Endodermal cell (in vitro differentiated cells): Measurements from ENCODE around the gene PCDHB10. TPM values are rescaled to one million over a fixed set of nuclear protein-coding genes. Genes with fewer than 3 reads are reported as not detected.

ENCODE experiments used
- DNase-seq: peaks from one replicate; pipeline ENCODE4 v3.0.0-alpha.2; 2017
- H3K27ac ChIP-seq: 2 replicates; pipeline ENCODE4 v1.5.1; 2013; ENCODE audit warnings: mild to moderate bottlenecking, low read depth, low read length, moderate library complexity
- H3K27me3 ChIP-seq: 2 replicates; pipeline ENCODE4 v1.6.1; 2013; ENCODE audit warnings: mild to moderate bottlenecking, low read length, moderate library complexity; ENCODE audit not compliant: insufficient read depth, control insufficient read depth, poor library complexity, severe bottlenecking
- H3K36me3 ChIP-seq: 2 replicates; pipeline ENCODE4 v1.7.0; 2013; ENCODE audit warnings: mild to moderate bottlenecking, low read length, moderate library complexity; ENCODE audit not compliant: control insufficient read depth, insufficient read depth
- H3K4me1 ChIP-seq: one replicate; pipeline ENCODE4 v1.7.0; 2013; ENCODE audit warnings: low read length; ENCODE audit not compliant: control insufficient read depth, insufficient read depth
- H3K4me3 ChIP-seq: 2 replicates; pipeline ENCODE4 v1.5.1; 2013; ENCODE audit warnings: mild to moderate bottlenecking, low read length, moderate library complexity
- H3K9ac ChIP-seq: 2 replicates; pipeline ENCODE4 v1.6.1; 2013; ENCODE audit warnings: mild to moderate bottlenecking, low read length, moderate library complexity; ENCODE audit not compliant: poor library complexity, severe bottlenecking; ENCODE audit errors: extremely low read depth
- H3K9me3 ChIP-seq: 2 replicates; pipeline ENCODE4 v1.6.1; 2013; ENCODE audit warnings: mild to moderate bottlenecking, low read length, moderate library complexity; ENCODE audit not compliant: control insufficient read depth
- H3K27ac Mint-ChIP-seq: 2 replicates; pipeline ENCODE4 v1.8.0; 2020; ENCODE audit warnings: mixed read lengths
- H3K27me3 Mint-ChIP-seq: 2 replicates; pipeline ENCODE4 v1.8.0; 2021; ENCODE audit warnings: mild to moderate bottlenecking, mixed read lengths; ENCODE audit not compliant: insufficient read depth
- H3K36me3 Mint-ChIP-seq: 2 replicates; pipeline ENCODE4 v1.8.0; 2020; ENCODE audit warnings: low read depth, mixed read lengths
- H3K4me1 Mint-ChIP-seq: 2 replicates; pipeline ENCODE4 v1.8.0; 2020; ENCODE audit warnings: mixed read lengths
- H3K4me3 Mint-ChIP-seq: 2 replicates; pipeline ENCODE4 v1.8.0; 2020; ENCODE audit warnings: mild to moderate bottlenecking, moderate library complexity, mixed read lengths
- H3K9me3 Mint-ChIP-seq: 2 replicates; pipeline ENCODE4 v1.8.0; 2020; ENCODE audit warnings: mild to moderate bottlenecking, mixed read lengths
- WGBS, 2 experiments: methylation state at CpG; one replicate each; pipeline versions ENCODE4 v1.1.5 to v1.1.7; 2013; ENCODE audit warnings: missing lambda C conversion rate in 2 of 2, mixed read lengths in 1 of 2; ENCODE audit not compliant: insufficient coverage in 1 of 2, insufficient read length in 1 of 2; 5-methylcytosine and 5-hydroxymethylcytosine counted together
- long read RNA-seq, 4 experiments: library from polyadenylated mRNA in 2 of 4; library from RNA in 1 of 4; library from capped mRNA in 1 of 4; stranded (forward) in 3 of 4; unstranded in 1 of 4; transcript quantifications; one replicate each; pipeline ENCODE4 v2.0.0, GENCODE V29; 2020 to 2021; ENCODE audit warnings: inconsistent platforms in 1 of 4
- polyA plus RNA-seq, 2 experiments: library from polyadenylated mRNA; stranded (reverse); fragments of 50-300 nt; gene quantifications; one replicate each; pipeline ENCODE4 v1.2.3, GENCODE V29; 2013
- total RNA-seq, 2 donors: library from RNA; stranded (reverse); fragmentation: NEBNext Ultra II Directional in 1 of 2; extraction: Animal tissue kit (Norgen Biotek cat#: 25700) in 1 of 2; gene quantifications; 2 replicates in 1 of 2; 3 replicates in 1 of 2; pipeline ENCODE4 v1.2.1, GENCODE V29; 2021
- TF ChIP-seq, protein P1 (sequence below): fragments of 200-600 bp; sonication (generic); conservative IDR thresholded peaks from 2 replicates; pipeline ENCODE4 v1.5.0; 2021; ENCODE audit warnings: antibody characterized with exemption, mild to moderate bottlenecking

The PCDHB10 gene
- 1 to 10 TPM; 2.9 to 3.5 TPM for total RNA-seq
- 7.3 TPM for polyA plus RNA-seq (2013, experiment 1 of 2)
- 7.1 TPM for polyA plus RNA-seq (2013, experiment 2 of 2)
- long read RNA-seq, experiment 1, partial matches to known transcripts: 0 of 2 reads
- long read RNA-seq, experiment 1, other reads (novel, unspliced or antisense): 0 of 2 reads
- long read RNA-seq, experiment 2, transcript PCDHB10-201 (1 exons, 3,290 nt): major isoform, 18 of 18 reads
- long read RNA-seq, experiment 2, partial matches to known transcripts: 0 of 18 reads
- long read RNA-seq, experiment 2, other reads (novel, unspliced or antisense): 0 of 18 reads
- long read RNA-seq, experiment 3, transcript PCDHB10-201 (1 exons, 3,290 nt): major isoform, 7 of 8 reads
- long read RNA-seq, experiment 3, partial matches to known transcripts: 0 of 8 reads
- long read RNA-seq, experiment 3, other reads (novel, unspliced or antisense): 1 of 8 reads
- long read RNA-seq, experiment 4, partial matches to known transcripts: 0 of 1 reads
- long read RNA-seq, experiment 4, other reads (novel, unspliced or antisense): 0 of 1 reads

DNA sequence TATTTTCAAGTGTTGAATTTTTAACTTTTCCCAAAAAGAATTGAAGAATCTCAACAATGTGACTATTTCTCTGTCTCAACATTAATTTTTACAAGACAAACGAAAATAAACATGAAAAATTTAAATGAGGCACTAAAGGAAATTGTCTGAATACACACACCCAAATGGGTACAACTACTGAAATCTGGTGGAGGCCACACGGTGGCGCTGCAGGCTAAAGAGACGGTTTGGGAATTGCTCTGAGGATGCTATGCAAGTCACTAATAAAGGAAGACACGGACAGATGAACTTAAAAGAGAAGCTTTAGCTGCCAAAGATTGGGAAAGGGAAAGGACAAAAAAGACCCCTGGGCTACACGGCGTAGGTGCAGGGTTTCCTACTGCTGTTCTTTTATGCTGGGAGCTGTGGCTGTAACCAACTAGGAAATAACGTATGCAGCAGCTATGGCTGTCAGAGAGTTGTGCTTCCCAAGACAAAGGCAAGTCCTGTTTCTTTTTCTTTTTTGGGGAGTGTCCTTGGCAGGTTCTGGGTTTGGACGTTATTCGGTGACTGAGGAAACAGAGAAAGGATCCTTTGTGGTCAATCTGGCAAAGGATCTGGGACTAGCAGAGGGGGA, at the start of gene PCDHB10:
PCDHB10 (plus strand) TSS at position 244 of the 616 bp plus-strand sequence; CDS start at position 444, 200 bp downstream.
- Mint-ChIP-seq H3K9me3 (peaks cover 37% of the 10 kb centered on the region), H3K4me1 (peaks cover 6% of the 10 kb centered on the region)

DNA sequence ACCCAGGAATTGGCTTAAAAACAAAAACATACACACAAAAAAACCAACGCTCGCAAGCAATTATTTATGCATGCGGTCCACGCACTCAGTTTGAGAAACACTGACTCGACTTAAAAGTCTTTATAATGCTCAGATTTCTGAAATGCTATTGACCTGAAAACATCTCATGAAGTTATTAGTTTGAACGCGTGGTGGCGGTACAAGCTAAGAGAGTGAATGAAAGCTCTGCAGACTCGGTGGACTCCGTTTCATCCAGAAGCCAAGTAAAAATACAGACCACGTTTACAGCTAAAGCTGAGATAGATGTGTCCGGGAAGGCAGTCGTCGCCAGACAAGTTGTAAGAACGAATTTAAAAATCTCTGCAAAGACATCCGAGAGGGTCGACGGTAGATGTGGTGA, 42.3 kb upstream of the PCDHB10 start, which contains the start of gene PCDHB6:
PCDHB6 (plus strand) TSS at position 246 of the 400 bp plus-strand sequence. CDS start 201 bp downstream, outside the sequence.
- no peaks in the 10 kb centered on the region for H3K36me3 ChIP-seq
- Mint-ChIP-seq H3K4me3 (no peak within 1 kb of the TSS), H3K27ac (no peak within 1 kb of the TSS), H3K9me3 (peaks cover 26% of the 10 kb centered on the region), H3K27me3 (peaks cover 2% of the 10 kb centered on the region), H3K36me3 (peaks cover 28% of the 10 kb centered on the region), H3K4me1 (no peaks in the 10 kb centered on the region)
- H3K9me3 ChIP-seq: peaks cover 4% of the 10 kb centered on the region
- peak; percentile 66 for DNase-seq
- WGBS, 2 experiments: 86 to 89% methylated on average over 17 to 18 of the region's 18 CpGs
- H3K27ac ChIP-seq: no peak within 1 kb of the TSS
- H3K27me3 ChIP-seq: peaks cover 4% of the 10 kb centered on the region
- H3K9ac ChIP-seq: no peak within 1 kb of the TSS
- TF ChIP-seq, protein P1, sequence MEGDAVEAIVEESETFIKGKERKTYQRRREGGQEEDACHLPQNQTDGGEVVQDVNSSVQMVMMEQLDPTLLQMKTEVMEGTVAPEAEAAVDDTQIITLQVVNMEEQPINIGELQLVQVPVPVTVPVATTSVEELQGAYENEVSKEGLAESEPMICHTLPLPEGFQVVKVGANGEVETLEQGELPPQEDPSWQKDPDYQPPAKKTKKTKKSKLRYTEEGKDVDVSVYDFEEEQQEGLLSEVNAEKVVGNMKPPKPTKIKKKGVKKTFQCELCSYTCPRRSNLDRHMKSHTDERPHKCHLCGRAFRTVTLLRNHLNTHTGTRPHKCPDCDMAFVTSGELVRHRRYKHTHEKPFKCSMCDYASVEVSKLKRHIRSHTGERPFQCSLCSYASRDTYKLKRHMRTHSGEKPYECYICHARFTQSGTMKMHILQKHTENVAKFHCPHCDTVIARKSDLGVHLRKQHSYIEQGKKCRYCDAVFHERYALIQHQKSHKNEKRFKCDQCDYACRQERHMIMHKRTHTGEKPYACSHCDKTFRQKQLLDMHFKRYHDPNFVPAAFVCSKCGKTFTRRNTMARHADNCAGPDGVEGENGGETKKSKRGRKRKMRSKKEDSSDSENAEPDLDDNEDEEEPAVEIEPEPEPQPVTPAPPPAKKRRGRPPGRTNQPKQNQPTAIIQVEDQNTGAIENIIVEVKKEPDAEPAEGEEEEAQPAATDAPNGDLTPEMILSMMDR: peak; percentile 65
- no peak within 1 kb of the TSS for H3K4me3 ChIP-seq
- no peaks in the 10 kb centered on the region for H3K4me1 ChIP-seq

More for the DNA sequence above, at the start of gene PCDHB10:
- no peaks in the 10 kb centered on the region for H3K36me3 ChIP-seq
- H3K9me3 ChIP-seq: peaks cover 9% of the 10 kb centered on the region
- H3K4me3 ChIP-seq: no peak within 1 kb of the TSS
- H3K9ac ChIP-seq: no peak within 1 kb of the TSS
- 21 to 28% methylated on average over 7 to 8 of the region's 10 CpGs for WGBS, 2 experiments
- no peak within 1 kb of the TSS for H3K27ac ChIP-seq
- DNase-seq: peak; percentile 92
- Mint-ChIP-seq H3K4me3 (peak within 1 kb of the TSS; percentile 46), H3K27me3 (peaks cover 3% of the 10 kb centered on the region), H3K27ac (no peak within 1 kb of the TSS), H3K36me3 (peaks cover 18% of the 10 kb centered on the region)
- TF ChIP-seq, protein P1: peak; percentile 94
- H3K4me1 ChIP-seq: no peaks in the 10 kb centered on the region
- H3K27me3 ChIP-seq: no peaks in the 10 kb centered on the region

DNA sequence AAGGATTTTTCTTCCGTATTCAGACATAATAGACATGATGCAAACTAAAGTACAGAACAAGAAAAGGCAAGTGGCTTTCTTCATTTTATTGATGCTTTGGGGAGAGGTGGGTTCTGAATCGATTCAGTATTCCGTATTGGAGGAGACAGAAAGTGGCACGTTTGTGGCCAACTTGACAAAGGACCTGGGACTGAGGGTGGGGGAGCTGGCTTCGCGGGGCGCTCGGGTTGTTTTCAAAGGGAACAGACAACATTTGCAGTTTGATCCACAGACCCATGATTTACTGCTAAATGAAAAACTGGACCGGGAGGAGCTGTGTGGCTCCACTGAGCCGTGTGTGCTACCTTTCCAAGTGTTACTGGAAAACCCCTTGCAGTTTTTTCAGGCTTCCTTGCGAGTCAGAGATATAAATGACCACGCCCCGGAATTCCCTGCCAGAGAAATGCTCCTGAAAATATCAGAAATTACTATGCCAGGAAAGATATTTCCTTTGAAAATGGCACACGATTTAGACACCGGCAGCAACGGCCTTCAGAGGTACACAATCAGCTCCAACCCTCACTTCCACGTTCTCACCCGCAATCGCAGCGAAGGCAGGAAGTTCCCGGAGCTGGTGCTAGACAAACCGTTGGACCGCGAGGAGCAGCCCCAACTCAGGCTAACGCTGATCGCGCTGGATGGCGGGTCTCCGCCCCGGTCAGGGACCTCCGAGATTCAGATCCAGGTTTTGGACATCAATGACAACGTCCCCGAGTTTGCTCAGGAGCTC, 41.7 kb upstream of the PCDHB10 start:
- H3K36me3 Mint-ChIP-seq: peaks cover 28% of the 10 kb centered on the region
- H3K4me3 Mint-ChIP-seq: no peak overlapping the region
- TF ChIP-seq, protein P1: no peak
- no peaks in the 10 kb centered on the region for H3K4me1 Mint-ChIP-seq
- WGBS, 2 experiments: 90 to 92% methylated on average over 28 to 33 of the region's 33 CpGs
- H3K27ac Mint-ChIP-seq: no peak overlapping the region
- Histone ChIP-seq H3K9ac (no peak overlapping the region), H3K27ac (no peak overlapping the region), H3K36me3 (no peaks in the 10 kb centered on the region), H3K9me3 (peaks cover 4% of the 10 kb centered on the region), H3K27me3 (peaks cover 4% of the 10 kb centered on the region), H3K4me3 (no peak overlapping the region), H3K4me1 (no peaks in the 10 kb centered on the region)
- DNase-seq: no peak
- peaks cover 2% of the 10 kb centered on the region for H3K27me3 Mint-ChIP-seq
- peaks cover 26% of the 10 kb centered on the region for H3K9me3 Mint-ChIP-seq
